ENCODE results near the gene OTC. TPM values are rescaled to one million over a fixed set of nuclear protein-coding genes. Genes with fewer than 3 reads are reported as not detected.

Gene OTC
- total RNA-seq, 1 experiment from 2014 or later: not detected

- H3K9me2 ChIP-seq (ENCODE audit: insufficient read depth): no peaks in the 10 kb centered on the region
- H3K9ac ChIP-seq (ENCODE audit: low read length): no peak overlapping the region
- H2AFZ ChIP-seq (ENCODE audit: low read depth, low read length, poor library complexity, severe bottlenecking): no peak overlapping the region
- H3K9me3 ChIP-seq (ENCODE audit: control insufficient read depth in 1 of 2, insufficient read depth in 1 of 2, low read depth in 1 of 2, low read length in 2 of 2): no peaks in the 10 kb centered on the region
- no TSS peak for BruUV-seq (replicated peaks)
- H3K4me3 ChIP-seq (replicated peaks in 1 of 2; ENCODE audit: low read depth in 1 of 2, low read length in 2 of 2): no peak overlapping the region
- no peaks in the 10 kb centered on the region for H3K27me3 ChIP-seq (ENCODE audit: insufficient read depth, low read length)
- no peak for ATAC-seq
- no peaks in the 10 kb centered on the region for H3K79me2 ChIP-seq (ENCODE audit: insufficient read depth, low read length)
- CTCF ChIA-PET: no interaction called here
- H3K36me3 ChIP-seq (ENCODE audit: control insufficient read depth in 1 of 2, insufficient read depth in 2 of 2, low read length in 2 of 2): no peaks in the 10 kb centered on the region
- no peak for DNase-seq (ENCODE audit: low read depth, low spot score)
- H3K4me2 ChIP-seq (ENCODE audit: low read length): no peak overlapping the region
- peaks cover 0 to under 1% of the 10 kb centered on the region in 2 experiments; a peak in 1 of 4 replicates for H3K4me1 ChIP-seq (ENCODE audit: control insufficient read depth in 1 of 2, insufficient read depth in 2 of 2, low read length in 2 of 2)
- TF ChIP-seq POLR2AphosphoS5 (IDR thresholded peaks at IDR 0.05; ENCODE audit: low read depth, low read length): no peak
- TF ChIP-seq ZBTB33 (IDR thresholded peaks at IDR 0.05; ENCODE audit: extremely low read depth, insufficient replicate concordance, low read length): no peak
- no peak for TF ChIP-seq CTCF (IDR thresholded peaks at IDR 0.05 in 2 of 3, conservative IDR thresholded peaks at IDR 0.05 in 1 of 3; ENCODE audit: borderline replicate concordance in 1 of 3, insufficient read depth in 1 of 3, low read depth in 2 of 3, low read length in 2 of 3)
- TF ChIP-seq SP1 (IDR thresholded peaks at IDR 0.05; ENCODE audit: low read depth): no peak
- TF ChIP-seq YY1 (IDR thresholded peaks at IDR 0.05; ENCODE audit: extremely low read depth, insufficient replicate concordance, low read depth, low read length): no peak
- no peak for TF ChIP-seq MAX (IDR thresholded peaks at IDR 0.05)
- TF ChIP-seq POLR2A (IDR thresholded peaks at IDR 0.05; ENCODE audit: borderline replicate concordance, extremely low read depth, insufficient read depth, insufficient read length): no peak
- no peak for TF ChIP-seq SIN3A (IDR thresholded peaks at IDR 0.05; ENCODE audit: low read depth)
- TF ChIP-seq EZH2phosphoT487 (IDR thresholded peaks at IDR 0.05; ENCODE audit: borderline replicate concordance): no peak
- no peak for TF ChIP-seq CEBPB (IDR thresholded peaks at IDR 0.05; ENCODE audit: low read depth)
- no peak for TF ChIP-seq ELF1 (IDR thresholded peaks at IDR 0.05; ENCODE audit: borderline replicate concordance, low read depth)
- intact Hi-C loops (cut with micrococcal nuclease): no loop called here
- RAD21 ChIA-PET (ENCODE audit: low non-redundant PET in 1 of 2, low total read pairs in 2 of 2, uncharacterized antibody in 2 of 2, unreplicated experiment in 2 of 2): no interaction called here
- POLR2A ChIA-PET: no interaction called here
- no peak overlapping the region for H3K27ac ChIP-seq (ENCODE audit: low read depth, low read length)
- no peaks in the 10 kb centered on the region for H4K20me1 ChIP-seq (ENCODE audit: insufficient read depth)
Observed at GRCh38 chrX:38318606-38319005, 33.8 kb upstream of the OTC start.

Data from HCT116 (cell line).